ENCODE results near the gene SYNM. TPM values are rescaled to one million over a fixed set of nuclear protein-coding genes. Genes with fewer than 3 reads are reported as not detected.

SYNM gene
- total and polyA plus RNA-seq, 2 of the 8 experiments (the other 6 are each of a cell fraction or from before 2014, with no cell fraction given), result 0.89 to 2.0 TPM

DNA sequence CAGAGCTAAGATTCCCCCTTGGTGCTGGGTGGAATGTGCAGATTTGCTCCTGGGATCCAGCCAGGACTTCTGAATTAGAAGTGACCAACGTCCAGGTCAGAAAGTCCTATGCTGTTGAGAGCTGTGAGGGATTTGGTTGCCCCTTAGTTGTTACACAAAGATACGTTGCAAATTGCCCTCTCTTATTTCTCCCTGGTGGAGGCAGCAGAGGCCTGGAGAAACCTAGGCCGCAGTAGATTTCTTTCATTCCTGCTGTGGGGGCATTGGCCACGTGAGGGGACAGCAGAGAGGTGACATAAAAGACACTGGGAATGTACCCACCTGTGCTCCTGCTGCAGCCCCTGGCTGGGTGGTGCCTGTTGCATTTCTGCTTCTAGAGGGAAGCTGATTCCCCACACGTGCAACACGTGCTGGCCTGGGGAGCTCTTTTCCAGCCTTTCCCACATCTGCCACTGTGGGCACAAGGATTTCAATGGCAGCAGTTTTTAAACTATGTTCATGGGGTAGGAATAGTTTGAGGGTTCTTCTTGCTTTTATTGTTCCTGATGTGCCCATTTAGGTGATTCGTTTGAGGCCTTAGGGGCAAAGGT lies 65.7 kb downstream of the SYNM start (continued):
- TF ChIP-seq, protein P1, sequence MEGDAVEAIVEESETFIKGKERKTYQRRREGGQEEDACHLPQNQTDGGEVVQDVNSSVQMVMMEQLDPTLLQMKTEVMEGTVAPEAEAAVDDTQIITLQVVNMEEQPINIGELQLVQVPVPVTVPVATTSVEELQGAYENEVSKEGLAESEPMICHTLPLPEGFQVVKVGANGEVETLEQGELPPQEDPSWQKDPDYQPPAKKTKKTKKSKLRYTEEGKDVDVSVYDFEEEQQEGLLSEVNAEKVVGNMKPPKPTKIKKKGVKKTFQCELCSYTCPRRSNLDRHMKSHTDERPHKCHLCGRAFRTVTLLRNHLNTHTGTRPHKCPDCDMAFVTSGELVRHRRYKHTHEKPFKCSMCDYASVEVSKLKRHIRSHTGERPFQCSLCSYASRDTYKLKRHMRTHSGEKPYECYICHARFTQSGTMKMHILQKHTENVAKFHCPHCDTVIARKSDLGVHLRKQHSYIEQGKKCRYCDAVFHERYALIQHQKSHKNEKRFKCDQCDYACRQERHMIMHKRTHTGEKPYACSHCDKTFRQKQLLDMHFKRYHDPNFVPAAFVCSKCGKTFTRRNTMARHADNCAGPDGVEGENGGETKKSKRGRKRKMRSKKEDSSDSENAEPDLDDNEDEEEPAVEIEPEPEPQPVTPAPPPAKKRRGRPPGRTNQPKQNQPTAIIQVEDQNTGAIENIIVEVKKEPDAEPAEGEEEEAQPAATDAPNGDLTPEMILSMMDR (IDR thresholded peaks at IDR 0.05; ENCODE audit: control extremely low read depth in 1 of 3, insufficient read depth in 1 of 3, low read depth in 1 of 3, low read length in 3 of 3), result peak in 2 of 3 experiments; percentile 6 to 19; a peak in 2 of 4 replicates
- TF ChIP-seq SIN3A (conservative IDR thresholded peaks at IDR 0.05 in 1 of 2, IDR thresholded peaks at IDR 0.05 in 1 of 2; ENCODE audit: low read depth in 1 of 2, low read length in 2 of 2) (no peak), POLR2A (IDR thresholded peaks at IDR 0.05; ENCODE audit: control extremely low read depth in 1 of 2, low read depth in 2 of 2, low read length in 2 of 2) (no peak)
- TF ChIP-seq, protein P2, sequence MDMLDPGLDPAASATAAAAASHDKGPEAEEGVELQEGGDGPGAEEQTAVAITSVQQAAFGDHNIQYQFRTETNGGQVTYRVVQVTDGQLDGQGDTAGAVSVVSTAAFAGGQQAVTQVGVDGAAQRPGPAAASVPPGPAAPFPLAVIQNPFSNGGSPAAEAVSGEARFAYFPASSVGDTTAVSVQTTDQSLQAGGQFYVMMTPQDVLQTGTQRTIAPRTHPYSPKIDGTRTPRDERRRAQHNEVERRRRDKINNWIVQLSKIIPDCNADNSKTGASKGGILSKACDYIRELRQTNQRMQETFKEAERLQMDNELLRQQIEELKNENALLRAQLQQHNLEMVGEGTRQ (IDR thresholded peaks at IDR 0.05; ENCODE audit: low read length), result no peak
- TF ChIP-seq, protein P3, sequence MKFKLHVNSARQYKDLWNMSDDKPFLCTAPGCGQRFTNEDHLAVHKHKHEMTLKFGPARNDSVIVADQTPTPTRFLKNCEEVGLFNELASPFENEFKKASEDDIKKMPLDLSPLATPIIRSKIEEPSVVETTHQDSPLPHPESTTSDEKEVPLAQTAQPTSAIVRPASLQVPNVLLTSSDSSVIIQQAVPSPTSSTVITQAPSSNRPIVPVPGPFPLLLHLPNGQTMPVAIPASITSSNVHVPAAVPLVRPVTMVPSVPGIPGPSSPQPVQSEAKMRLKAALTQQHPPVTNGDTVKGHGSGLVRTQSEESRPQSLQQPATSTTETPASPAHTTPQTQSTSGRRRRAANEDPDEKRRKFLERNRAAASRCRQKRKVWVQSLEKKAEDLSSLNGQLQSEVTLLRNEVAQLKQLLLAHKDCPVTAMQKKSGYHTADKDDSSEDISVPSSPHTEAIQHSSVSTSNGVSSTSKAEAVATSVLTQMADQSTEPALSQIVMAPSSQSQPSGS (IDR thresholded peaks at IDR 0.05; ENCODE audit: low read length), result no peak
